Omental fat pad (tissue), 4 donors: Measurements from ENCODE around the gene IGSF21. TPM values are rescaled to one million over a fixed set of nuclear protein-coding genes. Genes with fewer than 3 reads are reported as not detected.

Source experiments
- ATAC-seq: fragments of 150-250 bp; one replicate; pipeline ENCODE4 v1.9.1; 2016; ENCODE audit warnings: mild to moderate bottlenecking, moderate library complexity; ENCODE audit not compliant: low FRiP score
- DNase-seq: peaks from one replicate; pipeline ENCODE4 v3.0.0-alpha.2; 2019; ENCODE audit warnings: low spot score
- total RNA-seq, 4 donors: library from RNA; depleted of rRNA; stranded (reverse); fragments of >200 nt; gene quantifications; one replicate each; pipeline ENCODE4 v1.1.0, GENCODE V29; 2016
- TF ChIP-seq, protein P1 (sequence below), 3 donors: fragments of 450-650 bp; IDR thresholded peaks; one replicate each; pipeline ENCODE4 v1.5.1; 2016 to 2017; ENCODE audit warnings: antibody characterized with exemption in 3 of 3, mild to moderate bottlenecking in 3 of 3, moderate library complexity in 2 of 3

The IGSF21 gene
- total RNA-seq, 4 donors from 2014 or later: 0.56 to 7.8 (median 7.4) TPM; not detected in 1

- DNase-seq (no peak), ATAC-seq (no peak)
- TF ChIP-seq, protein P1, sequence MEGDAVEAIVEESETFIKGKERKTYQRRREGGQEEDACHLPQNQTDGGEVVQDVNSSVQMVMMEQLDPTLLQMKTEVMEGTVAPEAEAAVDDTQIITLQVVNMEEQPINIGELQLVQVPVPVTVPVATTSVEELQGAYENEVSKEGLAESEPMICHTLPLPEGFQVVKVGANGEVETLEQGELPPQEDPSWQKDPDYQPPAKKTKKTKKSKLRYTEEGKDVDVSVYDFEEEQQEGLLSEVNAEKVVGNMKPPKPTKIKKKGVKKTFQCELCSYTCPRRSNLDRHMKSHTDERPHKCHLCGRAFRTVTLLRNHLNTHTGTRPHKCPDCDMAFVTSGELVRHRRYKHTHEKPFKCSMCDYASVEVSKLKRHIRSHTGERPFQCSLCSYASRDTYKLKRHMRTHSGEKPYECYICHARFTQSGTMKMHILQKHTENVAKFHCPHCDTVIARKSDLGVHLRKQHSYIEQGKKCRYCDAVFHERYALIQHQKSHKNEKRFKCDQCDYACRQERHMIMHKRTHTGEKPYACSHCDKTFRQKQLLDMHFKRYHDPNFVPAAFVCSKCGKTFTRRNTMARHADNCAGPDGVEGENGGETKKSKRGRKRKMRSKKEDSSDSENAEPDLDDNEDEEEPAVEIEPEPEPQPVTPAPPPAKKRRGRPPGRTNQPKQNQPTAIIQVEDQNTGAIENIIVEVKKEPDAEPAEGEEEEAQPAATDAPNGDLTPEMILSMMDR (IDR thresholded peaks at IDR 0.05): no peak
Measured at GRCh38 chr1:18203645-18204044, 96.0 kb downstream of the IGSF21 start.

DNA sequence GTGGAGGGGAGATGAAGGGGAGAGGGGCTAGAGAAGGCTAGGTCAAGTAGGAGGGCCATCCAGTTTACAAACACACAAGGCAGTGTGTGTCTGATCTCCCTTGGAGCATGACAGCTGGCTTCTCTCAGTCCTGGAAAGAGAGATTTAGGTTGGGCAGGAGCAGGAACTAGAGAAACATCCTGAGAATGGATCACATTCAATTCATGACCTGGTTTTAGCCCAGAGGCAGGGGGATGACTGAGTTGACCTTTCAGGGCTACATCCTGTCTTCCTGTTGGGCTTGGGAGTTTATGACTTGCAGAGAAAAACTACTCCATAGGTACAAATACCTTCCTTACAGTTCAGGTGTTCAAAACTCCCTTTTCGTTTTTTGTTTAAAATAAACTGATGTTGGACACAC is 97.0 kb downstream of the IGSF21 start:
- no peak for DNase-seq
- TF ChIP-seq, protein P1 (IDR thresholded peaks at IDR 0.05): no peak
- ATAC-seq: no peak

GRCh38 chr1:18205319-18205718 is 97.7 kb downstream of the IGSF21 start:
- ATAC-seq (no peak), DNase-seq (no peak)

DNA sequence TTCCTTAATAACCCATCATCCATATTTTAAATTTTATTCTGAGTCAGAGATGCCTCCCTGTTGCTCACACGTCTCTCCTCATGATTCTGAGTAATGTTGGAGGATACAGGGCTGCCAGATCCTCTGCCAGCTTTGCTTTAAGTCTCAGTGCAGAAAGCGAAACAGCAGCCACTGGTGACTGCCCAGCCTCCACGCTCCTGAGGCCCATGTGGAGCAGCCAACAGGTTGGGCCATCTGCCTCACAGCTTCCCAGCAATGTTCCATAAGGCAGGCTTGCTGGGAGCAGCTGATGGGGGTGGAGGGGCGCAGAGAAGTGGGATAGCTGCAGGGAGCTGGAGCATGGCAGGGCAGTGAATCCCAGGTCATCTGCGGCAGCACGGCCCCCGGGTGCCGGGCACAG is 104.2 kb downstream of the IGSF21 start:
- DNase-seq: no peak
- TF ChIP-seq, protein P1 (IDR thresholded peaks at IDR 0.05): no peak
- ATAC-seq: no peak

More at GRCh38 chr1:18205319-18205718, 97.7 kb downstream of the IGSF21 start:
- TF ChIP-seq, protein P1 (IDR thresholded peaks at IDR 0.05): no peak

DNA sequence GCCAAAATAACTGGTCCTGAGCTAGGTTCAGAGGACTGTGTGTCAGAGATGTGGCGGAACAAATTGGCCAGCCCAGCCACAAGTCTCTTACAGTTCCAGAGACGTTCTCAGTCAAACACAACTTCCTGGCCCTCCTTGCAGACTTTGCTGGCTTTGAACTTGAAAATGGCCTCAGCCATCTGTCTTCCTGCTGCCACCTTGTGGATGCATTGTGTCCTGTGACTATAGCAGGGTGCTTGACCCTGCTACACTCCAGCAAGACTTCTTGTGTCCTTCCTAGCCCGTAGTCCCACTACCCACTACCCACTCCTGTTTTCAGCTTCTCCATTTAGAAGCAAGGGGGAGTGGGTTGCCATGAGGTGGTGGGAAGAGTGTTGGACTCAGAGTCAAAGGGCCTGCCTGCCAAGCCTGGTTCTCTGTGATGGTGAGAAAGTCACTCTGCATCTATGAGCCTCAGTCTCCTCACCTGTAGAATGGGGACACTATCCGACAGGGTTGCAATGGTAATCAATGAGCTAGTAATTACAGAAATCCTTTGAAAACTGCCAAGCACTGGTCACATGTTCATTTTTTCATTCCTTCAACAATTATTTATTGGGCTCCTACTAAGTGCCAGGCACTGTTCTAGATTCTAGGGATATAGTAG is 109.9 kb downstream of the IGSF21 start:
- no peak for DNase-seq
- TF ChIP-seq, protein P1 (IDR thresholded peaks at IDR 0.05): no peak
- ATAC-seq: no peak

DNA sequence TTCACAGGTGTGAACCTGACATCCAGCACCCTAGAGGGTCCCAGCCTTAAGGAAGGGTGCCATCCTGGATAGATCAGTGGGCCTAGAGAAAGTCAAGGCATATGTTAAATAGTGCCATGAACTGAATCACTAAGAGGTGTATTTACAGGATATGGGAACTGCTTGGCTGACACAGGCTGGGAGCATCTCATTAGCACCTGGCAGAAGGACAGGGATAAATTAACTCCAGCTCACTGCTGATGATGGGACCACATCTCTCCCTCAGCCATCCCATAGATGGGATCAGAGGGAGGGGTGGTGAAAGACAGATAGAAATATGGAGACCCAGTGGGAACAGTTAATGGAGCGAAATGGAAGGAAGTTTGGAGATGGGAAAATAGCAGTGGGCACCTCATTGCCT is 122.0 kb downstream of the IGSF21 start:
- DNase-seq: no peak
- no peak for ATAC-seq
- TF ChIP-seq, protein P1 (IDR thresholded peaks at IDR 0.05): no peak

- DNase-seq (no peak), ATAC-seq (no peak)
- TF ChIP-seq, protein P1 (IDR thresholded peaks at IDR 0.05): no peak
Measured at GRCh38 chr1:18230321-18230720, 122.7 kb downstream of the IGSF21 start.
